ENCODE measurements around the gene SMYD3. TPM values are rescaled to one million over a fixed set of nuclear protein-coding genes. Genes with fewer than 3 reads are reported as not detected.

SMYD3 gene
- total and polyA plus RNA-seq, 2 donors = 22.0 to 27.0 TPM

DNA sequence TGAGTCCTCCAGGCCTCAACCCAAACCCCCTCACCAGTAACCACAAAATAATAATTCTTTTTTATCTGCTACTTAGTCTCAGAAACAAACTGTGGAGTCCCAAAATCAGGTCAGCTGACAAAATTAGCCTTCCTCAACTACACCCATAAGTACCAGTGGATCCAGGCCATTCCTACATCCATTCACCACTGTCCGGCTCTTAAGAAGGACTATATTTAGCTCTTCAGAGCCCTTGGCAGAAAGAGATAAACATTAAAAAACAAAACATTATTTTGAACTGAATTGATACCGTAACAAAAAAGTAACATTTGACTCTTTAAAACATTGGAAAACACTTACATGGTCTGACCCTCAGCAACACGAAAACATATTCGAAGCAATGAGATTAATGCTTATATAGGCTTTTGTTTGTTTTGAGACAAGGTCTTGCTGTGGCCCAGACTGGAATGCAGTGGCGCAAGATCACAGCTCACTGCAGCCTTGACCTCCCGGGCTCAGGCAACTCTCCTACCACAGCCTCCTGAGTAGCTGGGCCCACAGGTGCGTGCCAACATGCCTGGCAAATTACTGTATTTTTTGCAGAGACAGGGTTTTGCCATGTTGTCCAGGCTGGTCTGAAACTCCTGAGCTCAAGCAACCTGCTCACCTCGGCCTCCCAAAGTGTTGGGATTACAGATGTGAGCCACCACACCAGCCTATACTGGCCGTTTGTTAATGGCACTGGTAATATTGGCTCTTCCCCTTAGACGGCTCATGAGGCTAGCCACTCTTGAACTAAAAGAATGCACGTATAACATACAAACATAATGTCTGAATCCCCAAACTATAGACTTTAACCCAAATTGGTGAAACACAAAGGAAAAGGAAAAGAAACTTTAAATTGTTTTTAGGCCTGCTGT is 330.7 kb downstream of the SMYD3 start:
- 96% methylated on average over 11 of the region's 11 CpGs for WGBS
- H3K27me3 ChIP-seq (ENCODE audit: control insufficient read depth in 2 of 2, insufficient read depth in 1 of 2, low read length in 1 of 2) = no peaks in the 10 kb centered on the region
- no peaks in the 10 kb centered on the region for H3K36me3 ChIP-seq (ENCODE audit: control insufficient read depth in 2 of 2, insufficient read depth in 2 of 2, low read length in 1 of 2)
- DNase-seq (ENCODE audit: low read depth in 6 of 9, low spot score in 9 of 9) = no peak
- H3K4me1 ChIP-seq (ENCODE audit: control insufficient read depth in 2 of 2, insufficient read depth in 2 of 2, low read length in 2 of 2) = no peaks in the 10 kb centered on the region
- no peak overlapping the region for H3K27ac ChIP-seq (ENCODE audit: low read depth in 1 of 2, low read length in 1 of 2)
- no peak overlapping the region for H3K4me3 ChIP-seq (ENCODE audit: low read length in 2 of 2)
- H3K9me3 ChIP-seq (ENCODE audit: control insufficient read depth in 2 of 2, insufficient read depth in 1 of 2, low read length in 1 of 2) = no peaks in the 10 kb centered on the region

DNA sequence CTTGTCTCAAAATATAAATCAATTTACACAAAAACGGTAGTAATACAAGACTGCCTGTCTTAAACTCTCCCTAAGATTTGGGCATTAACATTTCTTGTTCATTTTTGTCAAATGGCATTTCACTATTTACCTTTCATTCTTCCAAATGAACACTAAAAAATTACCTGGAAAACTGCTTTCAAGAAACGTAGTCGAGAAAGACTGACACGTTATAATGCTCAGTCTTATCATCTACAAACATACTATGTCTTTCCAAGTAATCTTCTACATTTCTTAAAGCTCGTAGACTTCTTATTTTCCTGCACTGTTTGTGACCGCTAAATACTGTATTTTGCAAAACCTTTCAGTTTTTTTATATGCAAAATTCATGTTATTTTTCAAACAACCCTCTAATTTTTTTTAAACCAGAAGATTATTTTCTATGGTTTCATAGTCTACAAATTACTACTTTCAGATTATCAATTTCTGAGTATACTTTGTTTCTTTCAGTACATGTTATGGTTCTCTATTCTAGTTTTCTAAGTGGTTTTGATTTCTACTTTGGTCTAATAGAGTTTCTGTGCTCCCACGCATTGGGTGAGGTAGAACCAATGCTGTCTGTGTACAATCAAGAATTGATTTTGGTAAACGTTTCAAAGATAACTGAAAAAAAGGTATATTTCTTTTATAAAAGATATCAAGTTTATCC is 336.4 kb downstream of the SMYD3 start:
- Histone ChIP-seq H3K36me3 (ENCODE audit: control insufficient read depth in 2 of 2, insufficient read depth in 2 of 2, low read length in 1 of 2) (no peaks in the 10 kb centered on the region), H3K4me3 (ENCODE audit: low read length in 2 of 2) (no peak overlapping the region), H3K27ac (ENCODE audit: low read depth in 1 of 2, low read length in 1 of 2) (no peak overlapping the region), H3K27me3 (ENCODE audit: control insufficient read depth in 2 of 2, insufficient read depth in 1 of 2, low read length in 1 of 2) (no peaks in the 10 kb centered on the region), H3K4me1 (ENCODE audit: control insufficient read depth in 2 of 2, insufficient read depth in 2 of 2, low read length in 2 of 2) (no peaks in the 10 kb centered on the region), H3K9me3 (ENCODE audit: control insufficient read depth in 2 of 2, insufficient read depth in 1 of 2, low read length in 1 of 2) (no peaks in the 10 kb centered on the region)
- 98% methylated on average over 8 of the region's 8 CpGs for WGBS
- DNase-seq (ENCODE audit: low read depth in 6 of 9, low spot score in 9 of 9) = no peak

DNA sequence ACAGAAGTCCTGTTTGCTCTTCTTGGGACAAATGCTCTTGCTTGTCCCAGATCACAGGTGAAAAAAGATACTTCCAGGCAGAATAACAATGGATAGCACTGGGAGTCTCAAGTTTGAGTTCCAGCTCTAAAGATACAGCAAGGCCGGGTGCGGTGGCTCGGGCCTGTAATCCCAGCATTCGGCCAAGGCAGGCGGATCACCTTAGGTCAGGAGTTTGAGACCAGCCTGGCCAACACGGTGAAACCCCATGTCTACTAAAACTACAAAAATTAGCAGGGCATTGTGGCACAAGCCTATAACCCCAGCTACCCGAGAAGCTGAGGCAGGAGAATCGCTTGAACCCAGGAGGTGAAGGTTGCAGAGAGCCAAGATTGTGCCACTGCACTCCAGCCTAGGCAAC is 337.6 kb downstream of the SMYD3 start:
- H3K9me3 ChIP-seq (ENCODE audit: control insufficient read depth in 2 of 2, insufficient read depth in 1 of 2, low read length in 1 of 2) = no peaks in the 10 kb centered on the region
- H3K4me3 ChIP-seq (ENCODE audit: low read length in 2 of 2) = no peak overlapping the region
- H3K27me3 ChIP-seq (ENCODE audit: control insufficient read depth in 2 of 2, insufficient read depth in 1 of 2, low read length in 1 of 2) = no peaks in the 10 kb centered on the region
- H3K36me3 ChIP-seq (ENCODE audit: control insufficient read depth in 2 of 2, insufficient read depth in 2 of 2, low read length in 1 of 2) = no peaks in the 10 kb centered on the region
- no peaks in the 10 kb centered on the region for H3K4me1 ChIP-seq (ENCODE audit: control insufficient read depth in 2 of 2, insufficient read depth in 2 of 2, low read length in 2 of 2)
- WGBS = 98% methylated on average over 8 of the region's 8 CpGs
- DNase-seq (ENCODE audit: low read depth in 6 of 9, low spot score in 9 of 9) = no peak
- H3K27ac ChIP-seq (ENCODE audit: low read depth in 1 of 2, low read length in 1 of 2) = no peak overlapping the region

DNA sequence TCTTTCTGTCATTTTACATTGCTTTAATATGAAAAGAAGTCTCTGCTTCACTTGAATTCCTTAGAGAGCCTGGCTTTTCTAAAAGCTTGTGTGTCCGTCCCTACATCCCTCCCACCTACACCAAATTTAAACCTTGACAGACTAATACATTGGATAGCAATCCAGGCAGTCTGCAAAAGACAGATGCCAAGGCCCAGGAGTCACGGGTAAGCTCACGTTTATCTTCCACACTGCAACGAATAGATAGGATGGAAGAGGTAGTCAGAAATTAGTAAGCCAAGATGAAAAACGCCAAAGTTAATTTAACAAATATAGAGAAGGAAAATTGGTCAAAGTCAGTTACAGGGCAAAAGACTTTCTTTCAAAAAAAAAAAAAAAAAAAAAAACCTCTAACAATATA is 338.1 kb downstream of the SMYD3 start:
- no peaks in the 10 kb centered on the region for H3K27me3 ChIP-seq (ENCODE audit: control insufficient read depth in 2 of 2, insufficient read depth in 1 of 2, low read length in 1 of 2)
- no peak overlapping the region for H3K4me3 ChIP-seq (ENCODE audit: low read length in 2 of 2)
- H3K36me3 ChIP-seq (ENCODE audit: control insufficient read depth in 2 of 2, insufficient read depth in 2 of 2, low read length in 1 of 2) = no peaks in the 10 kb centered on the region
- no peak for DNase-seq (ENCODE audit: low read depth in 6 of 9, low spot score in 9 of 9)
- no peaks in the 10 kb centered on the region for H3K9me3 ChIP-seq (ENCODE audit: control insufficient read depth in 2 of 2, insufficient read depth in 1 of 2, low read length in 1 of 2)
- WGBS = 78% methylated on average over 5 of the region's 5 CpGs
- H3K4me1 ChIP-seq (ENCODE audit: control insufficient read depth in 2 of 2, insufficient read depth in 2 of 2, low read length in 2 of 2) = no peaks in the 10 kb centered on the region
- no peak overlapping the region for H3K27ac ChIP-seq (ENCODE audit: low read depth in 1 of 2, low read length in 1 of 2)

DNA sequence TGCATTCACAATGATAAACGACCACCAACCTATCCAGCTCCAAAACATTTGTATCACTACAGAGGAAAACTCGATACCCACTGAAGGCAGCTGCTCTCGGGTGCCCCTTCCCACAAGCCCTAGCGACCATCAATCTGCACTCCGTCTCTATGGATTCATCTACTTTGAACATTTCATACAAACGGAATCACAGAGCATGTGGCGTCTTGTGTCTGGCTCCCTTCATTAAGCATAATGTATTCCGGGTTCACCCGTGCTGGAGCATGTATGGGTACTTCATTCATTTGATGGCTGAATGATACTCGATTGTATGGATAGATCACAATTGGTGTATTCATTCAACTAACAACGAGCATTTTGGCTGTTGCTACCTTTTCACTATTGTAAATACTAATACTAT is 340.2 kb downstream of the SMYD3 start:
- no peaks in the 10 kb centered on the region for H3K36me3 ChIP-seq (ENCODE audit: control insufficient read depth in 2 of 2, insufficient read depth in 2 of 2, low read length in 1 of 2)
- H3K4me3 ChIP-seq (ENCODE audit: low read length in 2 of 2) = no peak overlapping the region
- no peak for DNase-seq (ENCODE audit: low read depth in 6 of 9, low spot score in 9 of 9)
- WGBS = 97% methylated on average over 11 of the region's 11 CpGs
- no peaks in the 10 kb centered on the region for H3K27me3 ChIP-seq (ENCODE audit: control insufficient read depth in 2 of 2, insufficient read depth in 1 of 2, low read length in 1 of 2)
- no peak overlapping the region for H3K27ac ChIP-seq (ENCODE audit: low read depth in 1 of 2, low read length in 1 of 2)
- H3K9me3 ChIP-seq (ENCODE audit: control insufficient read depth in 2 of 2, insufficient read depth in 1 of 2, low read length in 1 of 2) = no peaks in the 10 kb centered on the region
- no peaks in the 10 kb centered on the region for H3K4me1 ChIP-seq (ENCODE audit: control insufficient read depth in 2 of 2, insufficient read depth in 2 of 2, low read length in 2 of 2)

DNA sequence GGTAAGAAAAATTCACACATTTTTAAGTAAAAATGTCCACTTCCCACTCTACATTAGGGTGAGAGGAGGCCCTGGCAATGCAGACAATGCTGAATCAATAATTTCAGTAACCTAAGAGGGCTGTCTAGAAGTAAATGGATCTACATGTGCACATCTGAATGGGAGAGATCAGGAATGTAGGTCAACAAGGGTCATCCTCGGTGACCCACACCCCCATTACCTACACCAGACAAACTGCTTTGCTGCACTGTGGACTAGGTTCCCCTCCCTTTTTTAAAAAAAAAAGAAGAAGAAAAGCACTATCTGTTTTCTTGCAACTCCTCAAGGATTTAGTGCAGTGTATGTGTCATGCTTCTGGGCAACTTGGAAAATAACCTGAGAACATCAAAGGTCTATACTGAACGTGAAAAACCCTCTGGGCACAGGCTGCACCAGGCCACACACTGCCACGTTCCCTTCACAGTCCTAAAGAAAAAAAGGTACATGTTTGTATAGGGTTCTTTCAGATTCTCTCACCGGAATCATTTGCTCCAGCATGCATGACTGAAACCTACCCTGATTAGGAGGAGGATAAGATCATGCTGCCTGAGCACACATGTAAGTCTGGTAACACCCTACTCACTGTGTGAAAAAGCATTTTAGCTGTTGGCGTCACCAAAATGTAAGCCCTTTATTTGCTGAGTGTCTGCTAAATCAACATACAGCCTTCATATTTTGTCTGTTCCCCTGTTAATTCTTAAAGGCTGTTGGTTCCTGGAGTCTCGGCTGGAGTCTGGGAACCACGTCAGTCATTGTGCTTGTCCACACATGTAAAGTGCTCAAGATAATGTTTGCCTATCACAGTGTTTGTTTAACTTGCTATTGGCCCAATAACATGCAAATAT is 341.0 kb downstream of the SMYD3 start:
- Histone ChIP-seq H3K36me3 (ENCODE audit: control insufficient read depth in 2 of 2, insufficient read depth in 2 of 2, low read length in 1 of 2) (no peaks in the 10 kb centered on the region), H3K27ac (ENCODE audit: low read depth in 1 of 2, low read length in 1 of 2) (no peak overlapping the region), H3K4me3 (ENCODE audit: low read length in 2 of 2) (no peak overlapping the region), H3K4me1 (ENCODE audit: control insufficient read depth in 2 of 2, insufficient read depth in 2 of 2, low read length in 2 of 2) (peaks cover 0 to 3% of the 10 kb centered on the region in 2 donors), H3K27me3 (ENCODE audit: control insufficient read depth in 2 of 2, insufficient read depth in 1 of 2, low read length in 1 of 2) (no peaks in the 10 kb centered on the region), H3K9me3 (ENCODE audit: control insufficient read depth in 2 of 2, insufficient read depth in 1 of 2, low read length in 1 of 2) (no peaks in the 10 kb centered on the region)
- 92% methylated on average over 7 of the region's 7 CpGs for WGBS
- DNase-seq (ENCODE audit: low read depth in 6 of 9, low spot score in 9 of 9) = no peak

DNA sequence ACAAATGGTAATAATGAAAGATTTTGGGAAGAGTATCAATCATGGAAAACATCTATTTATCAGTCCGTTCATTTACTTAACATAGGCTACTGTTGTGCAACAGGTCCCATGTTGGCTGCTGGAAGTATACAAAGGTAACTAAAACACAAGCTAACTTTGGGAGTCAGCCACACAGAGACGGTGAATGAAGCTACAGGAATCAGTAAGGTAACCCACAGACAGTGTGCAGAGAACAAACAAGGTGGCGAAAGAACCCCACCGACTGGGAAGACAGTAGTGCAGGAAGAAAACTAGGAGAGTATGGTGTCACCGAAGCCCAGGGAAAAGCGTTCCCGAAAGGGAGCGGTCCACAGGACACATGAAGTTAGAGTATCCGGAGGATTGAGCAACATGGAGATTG is 342.3 kb downstream of the SMYD3 start:
- 99% methylated on average over 9 of the region's 9 CpGs for WGBS
- no peak overlapping the region for H3K27ac ChIP-seq (ENCODE audit: low read depth in 1 of 2, low read length in 1 of 2)
- DNase-seq (ENCODE audit: low read depth in 6 of 9, low spot score in 9 of 9) = no peak
- H3K4me3 ChIP-seq (ENCODE audit: low read length in 2 of 2) = no peak overlapping the region
- peaks cover 0 to 6% of the 10 kb centered on the region in 2 donors for H3K4me1 ChIP-seq (ENCODE audit: control insufficient read depth in 2 of 2, insufficient read depth in 2 of 2, low read length in 2 of 2)
- H3K36me3 ChIP-seq (ENCODE audit: control insufficient read depth in 2 of 2, insufficient read depth in 2 of 2, low read length in 1 of 2) = no peaks in the 10 kb centered on the region
- H3K9me3 ChIP-seq (ENCODE audit: control insufficient read depth in 2 of 2, insufficient read depth in 1 of 2, low read length in 1 of 2) = no peaks in the 10 kb centered on the region
- H3K27me3 ChIP-seq (ENCODE audit: control insufficient read depth in 2 of 2, insufficient read depth in 1 of 2, low read length in 1 of 2) = no peaks in the 10 kb centered on the region

DNA sequence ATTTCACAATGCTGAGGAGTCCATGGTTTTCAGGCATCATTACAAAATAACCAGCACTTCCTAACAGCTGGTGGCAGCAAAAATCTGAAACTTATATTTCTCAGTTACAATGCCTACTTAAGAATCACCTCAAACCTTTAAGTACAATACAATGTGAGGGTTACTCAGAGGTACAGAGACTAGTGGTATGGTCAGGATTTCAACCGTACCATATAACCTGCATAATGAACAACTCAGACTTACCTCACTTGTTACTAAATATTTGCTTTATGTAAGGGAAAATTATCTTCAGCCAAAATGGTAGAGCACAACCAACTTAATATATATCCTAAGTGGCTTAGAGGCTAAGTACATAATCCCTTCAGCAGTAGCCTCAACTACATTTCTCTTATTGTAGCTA is 344.5 kb downstream of the SMYD3 start:
- H3K9me3 ChIP-seq (ENCODE audit: control insufficient read depth in 2 of 2, insufficient read depth in 1 of 2, low read length in 1 of 2) = no peaks in the 10 kb centered on the region
- no peak for DNase-seq (ENCODE audit: low read depth in 6 of 9, low spot score in 9 of 9)
- H3K36me3 ChIP-seq (ENCODE audit: control insufficient read depth in 2 of 2, insufficient read depth in 2 of 2, low read length in 1 of 2) = no peaks in the 10 kb centered on the region
- H3K4me1 ChIP-seq (ENCODE audit: control insufficient read depth in 2 of 2, insufficient read depth in 2 of 2, low read length in 2 of 2) = peaks cover 0 to 6% of the 10 kb centered on the region in 2 donors
- H3K4me3 ChIP-seq (ENCODE audit: low read length in 2 of 2) = no peak overlapping the region
- no peak overlapping the region for H3K27ac ChIP-seq (ENCODE audit: low read depth in 1 of 2, low read length in 1 of 2)
- WGBS = 100% methylated on average over 1 of the region's 1 CpG
- no peaks in the 10 kb centered on the region for H3K27me3 ChIP-seq (ENCODE audit: control insufficient read depth in 2 of 2, insufficient read depth in 1 of 2, low read length in 1 of 2)

Data from thymus (tissue), 11 donors.